GM10248 (cell line): ENCODE data around the gene F7.

ENCODE experiments used
- CTCF ChIA-PET: fragments of 300-600 bp; sonication (Branson Sonifier 250); formaldehyde crosslinking; extraction: SDS; loops from one replicate; lab custom pipeline; 2021; ENCODE audit warnings: antibody characterized with exemption; lab: Yijun Ruan, JAX
- POLR2A ChIA-PET: fragments of 350-650 bp; sonication (Branson Sonifier 250); formaldehyde crosslinking; extraction: SDS; loops from one replicate; lab custom pipeline; 2020; ENCODE audit warnings: antibody characterized with exemption; lab: Yijun Ruan, JAX
- DNase-seq: peaks from one replicate; pipeline ENCODE4 v3.0.0; 2012; ENCODE audit errors: extremely low spot score
- CTCF ChIP-seq: IDR thresholded peaks from 2 replicates; pipeline ENCODE4 v1.5.1; 2012; ENCODE audit warnings: mild to moderate bottlenecking, low read depth; ENCODE audit errors: extremely low read depth, missing control alignments, control extremely low read depth

F7 gene

GRCh38 chr13:113164492-113164891 lies 58.9 kb downstream of the F7 start:
- ChIA-PET POLR2A (no interaction called here), CTCF (no interaction called here)
- no peak for TF ChIP-seq CTCF
- no peak for DNase-seq

- CTCF ChIA-PET = interaction anchor here (0.9 kb wide), 1 partner anchor 8 kb away, joined by 3 read pairs; no protein-coding TSS in a partner anchor
- DNase-seq = no peak
- POLR2A ChIA-PET = no interaction called here
- TF ChIP-seq CTCF = no peak
Observed at GRCh38 chr13:113166266-113166665, 60.7 kb downstream of the F7 start.

GRCh38 chr13:113166681-113167080 lies 61.1 kb downstream of the F7 start:
- DNase-seq = no peak
- TF ChIP-seq CTCF = no peak
- CTCF ChIA-PET = interaction anchor here (0.9 to 1.6 kb wide), 2 partner anchors 9 to 12 kb away, joined by 3 read pairs; no protein-coding TSS in a partner anchor
- POLR2A ChIA-PET = no interaction called here

- CTCF ChIA-PET = interaction anchor here (1.6 kb wide), 1 partner anchor 13 kb away, joined by 3 read pairs; no protein-coding TSS in a partner anchor
- no peak for DNase-seq
- no peak for TF ChIP-seq CTCF
- POLR2A ChIA-PET = no interaction called here
Observed at GRCh38 chr13:113167155-113167554, 61.6 kb downstream of the F7 start.

- POLR2A ChIA-PET = no interaction called here
Observed at GRCh38 chr13:113167575-113167974, 62.0 kb downstream of the F7 start.

GRCh38 chr13:113168211-113168610 lies 62.6 kb downstream of the F7 start:
- no peak for DNase-seq
- TF ChIP-seq CTCF = no peak
- ChIA-PET POLR2A (no interaction called here), CTCF (interaction anchor here (1.6 kb wide), 1 partner anchor 14 kb away, joined by 3 read pairs; no protein-coding TSS in a partner anchor)

More at GRCh38 chr13:113167575-113167974, 62.0 kb downstream of the F7 start:
- no peak for TF ChIP-seq CTCF
- CTCF ChIA-PET = interaction anchor here (1.6 kb wide), 1 partner anchor 13 kb away, joined by 3 read pairs; no protein-coding TSS in a partner anchor
- no peak for DNase-seq
